Stimulated activated CD4-positive, alpha-beta T cell treated with anti-CD3 and anti-CD28 coated beads, Interleukin-1b, Interleukin-23, amount 100 ng/mL, for 1 hour (primary cell): ENCODE data around the gene NUP50.

ENCODE experiments used
- DNase-seq, 2 donors: peaks; one replicate each; pipeline ENCODE4 v3.0.0-alpha.2; 2020; ENCODE audit warnings: low read depth in 2 of 2

NUP50 gene, protein sequence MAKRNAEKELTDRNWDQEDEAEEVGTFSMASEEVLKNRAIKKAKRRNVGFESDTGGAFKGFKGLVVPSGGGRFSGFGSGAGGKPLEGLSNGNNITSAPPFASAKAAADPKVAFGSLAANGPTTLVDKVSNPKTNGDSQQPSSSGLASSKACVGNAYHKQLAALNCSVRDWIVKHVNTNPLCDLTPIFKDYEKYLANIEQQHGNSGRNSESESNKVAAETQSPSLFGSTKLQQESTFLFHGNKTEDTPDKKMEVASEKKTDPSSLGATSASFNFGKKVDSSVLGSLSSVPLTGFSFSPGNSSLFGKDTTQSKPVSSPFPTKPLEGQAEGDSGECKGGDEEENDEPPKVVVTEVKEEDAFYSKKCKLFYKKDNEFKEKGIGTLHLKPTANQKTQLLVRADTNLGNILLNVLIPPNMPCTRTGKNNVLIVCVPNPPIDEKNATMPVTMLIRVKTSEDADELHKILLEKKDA

DNA sequence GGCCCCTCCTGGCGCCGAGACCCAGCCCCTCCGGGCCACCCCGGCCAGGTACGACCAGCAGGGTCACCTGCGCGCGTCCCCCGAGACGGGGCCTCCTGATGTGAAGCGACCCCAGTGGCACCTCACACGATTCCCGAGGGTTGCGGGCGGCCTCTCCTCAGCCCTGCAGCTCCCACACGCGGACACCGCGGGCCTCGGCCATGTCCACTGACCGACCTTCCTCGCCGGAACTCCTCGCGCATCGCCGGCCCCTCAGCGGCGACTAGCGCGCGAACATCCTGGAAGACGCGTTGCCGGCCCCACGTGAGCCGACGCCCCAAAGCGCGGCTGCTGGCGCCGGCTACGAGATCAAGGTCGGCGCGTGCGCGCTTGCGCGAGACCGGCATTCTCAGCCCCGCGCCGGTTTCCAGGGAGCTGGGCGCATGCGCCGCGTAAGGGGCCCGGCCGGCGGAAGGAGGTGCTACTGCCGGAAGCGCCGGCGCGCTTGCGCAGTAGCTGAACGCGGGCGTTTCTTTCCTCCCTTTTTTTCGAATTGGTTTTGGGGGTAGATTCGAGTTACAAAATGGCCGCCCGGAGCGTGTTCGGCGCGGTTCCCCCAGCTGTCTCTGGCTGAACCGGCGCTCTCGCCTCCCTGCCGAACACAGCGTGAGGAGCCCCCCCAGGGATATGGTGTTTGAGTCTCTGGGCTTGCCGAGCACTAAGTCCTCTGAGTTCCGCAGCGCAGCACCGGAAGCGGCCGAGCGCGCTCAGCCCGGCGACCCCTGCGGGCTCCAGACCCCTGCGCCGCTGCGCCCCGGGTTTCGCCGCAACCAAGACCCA lies at the start of gene NUP50:
NUP50 (plus strand) TSS at position 475 of the 819 bp plus-strand sequence. CDS start 4,253 bp downstream, outside the sequence.
- DNase-seq = peak; percentile 89 to 94

DNA sequence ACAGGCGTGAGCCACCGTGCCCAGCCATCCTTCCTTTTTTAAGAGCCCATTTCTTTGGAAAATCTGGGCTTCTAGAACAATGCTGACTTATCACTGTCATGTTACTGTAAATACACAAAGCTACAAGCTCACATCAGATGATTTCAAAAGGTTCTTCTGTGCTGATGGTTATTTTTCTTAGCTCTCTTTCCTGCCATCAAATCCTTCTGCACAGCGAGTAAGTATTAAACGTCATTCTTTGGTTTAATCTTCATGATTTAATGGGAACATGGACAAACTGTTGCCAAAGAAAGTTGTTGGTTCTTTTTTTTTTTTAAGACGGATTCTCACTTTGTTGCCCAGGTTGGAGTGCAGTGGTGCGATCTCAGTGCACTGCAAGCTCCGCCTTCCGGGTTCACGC lies 43.3 kb upstream of the NUP50 start:
- no peak for DNase-seq

DNA sequence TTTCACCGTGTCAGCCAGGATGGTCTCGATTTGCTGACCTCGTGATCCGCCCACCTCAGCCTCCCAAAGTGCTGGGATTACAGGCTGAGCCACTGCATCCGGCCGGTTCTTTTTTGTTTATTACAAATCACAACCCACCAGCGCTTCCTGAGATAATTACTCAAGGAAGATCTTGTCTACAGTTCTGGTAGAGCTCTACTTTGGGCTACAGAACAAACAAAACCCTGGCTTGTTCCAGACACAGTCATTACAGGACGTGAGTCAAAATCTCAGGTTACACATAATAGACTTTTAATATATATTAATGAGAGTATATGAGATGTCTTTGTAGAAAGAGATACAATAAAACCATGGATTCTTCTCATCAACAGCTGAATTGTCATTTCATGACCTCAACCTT lies 42.8 kb upstream of the NUP50 start:
- DNase-seq = no peak

DNA sequence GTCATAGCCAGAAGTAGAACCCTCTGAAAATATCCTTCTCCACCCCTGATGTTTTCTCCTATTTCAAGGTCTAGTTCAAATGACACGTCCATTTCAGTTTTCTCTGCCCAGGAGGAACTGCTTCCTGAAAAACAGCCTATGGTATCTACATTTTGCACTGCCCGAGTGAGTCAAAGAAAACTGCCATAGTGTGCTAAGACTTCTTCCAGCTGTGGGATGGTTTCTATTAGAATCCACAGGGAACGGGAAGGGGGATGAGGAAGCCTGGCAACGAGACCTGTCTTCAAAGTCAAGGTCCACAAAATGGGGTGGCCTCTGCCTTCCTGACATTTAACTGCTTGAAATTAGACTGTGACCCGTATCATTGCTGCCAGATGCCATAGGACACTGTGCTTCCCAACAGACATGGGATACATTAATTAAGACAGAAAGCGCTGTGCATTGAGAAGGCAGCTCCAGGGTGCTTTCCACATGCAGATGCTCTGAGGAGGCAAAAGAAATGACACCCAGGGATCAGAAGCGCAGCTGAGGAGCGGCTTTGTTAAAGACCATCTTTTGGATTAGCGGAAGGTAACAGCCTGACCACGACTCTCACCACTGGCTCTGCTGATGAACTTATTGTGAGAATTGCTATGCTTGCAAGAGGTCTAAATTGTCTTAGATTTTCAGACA lies 39.4 kb upstream of the NUP50 start:
- DNase-seq = no peak

DNA sequence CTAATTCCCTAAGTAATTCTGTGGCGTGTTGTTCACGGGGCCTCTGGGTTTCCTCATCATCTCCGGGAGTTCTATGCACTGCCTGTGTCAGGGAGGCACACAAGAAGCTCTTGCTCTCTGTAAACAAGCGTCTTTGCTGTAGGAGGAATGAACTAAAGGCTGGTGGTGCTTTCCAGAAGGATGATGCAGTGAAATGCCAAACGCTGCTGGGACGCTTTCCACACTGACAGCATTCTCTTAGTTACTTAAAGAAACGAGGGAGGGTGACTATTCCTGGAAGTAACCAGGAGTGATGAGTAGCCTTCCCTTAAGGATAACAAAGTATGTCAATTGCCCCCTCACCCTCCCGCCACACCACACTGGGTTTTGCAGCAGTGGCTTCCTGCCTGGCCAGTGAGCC lies 38.5 kb upstream of the NUP50 start:
- DNase-seq = no peak

DNA sequence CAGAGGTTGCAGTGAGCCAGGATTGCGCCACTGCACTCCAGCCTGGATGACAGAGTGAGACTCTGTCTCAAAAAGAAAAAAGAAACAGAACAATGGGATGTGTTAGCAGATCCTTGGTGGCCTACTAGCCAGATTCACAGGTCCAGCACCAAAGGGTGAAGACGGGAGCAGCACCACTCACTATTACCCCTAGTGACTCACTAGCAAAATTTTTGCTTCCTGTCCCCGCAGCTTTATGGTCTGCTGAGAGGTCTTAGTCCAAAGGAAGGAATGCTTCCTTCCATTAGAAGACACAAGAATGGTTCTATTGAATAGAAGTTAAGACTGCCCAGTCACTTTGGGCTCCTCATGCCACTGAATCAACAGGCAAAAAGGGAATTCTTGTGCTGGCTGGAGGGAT lies 35.9 kb upstream of the NUP50 start:
- DNase-seq = no peak

DNA sequence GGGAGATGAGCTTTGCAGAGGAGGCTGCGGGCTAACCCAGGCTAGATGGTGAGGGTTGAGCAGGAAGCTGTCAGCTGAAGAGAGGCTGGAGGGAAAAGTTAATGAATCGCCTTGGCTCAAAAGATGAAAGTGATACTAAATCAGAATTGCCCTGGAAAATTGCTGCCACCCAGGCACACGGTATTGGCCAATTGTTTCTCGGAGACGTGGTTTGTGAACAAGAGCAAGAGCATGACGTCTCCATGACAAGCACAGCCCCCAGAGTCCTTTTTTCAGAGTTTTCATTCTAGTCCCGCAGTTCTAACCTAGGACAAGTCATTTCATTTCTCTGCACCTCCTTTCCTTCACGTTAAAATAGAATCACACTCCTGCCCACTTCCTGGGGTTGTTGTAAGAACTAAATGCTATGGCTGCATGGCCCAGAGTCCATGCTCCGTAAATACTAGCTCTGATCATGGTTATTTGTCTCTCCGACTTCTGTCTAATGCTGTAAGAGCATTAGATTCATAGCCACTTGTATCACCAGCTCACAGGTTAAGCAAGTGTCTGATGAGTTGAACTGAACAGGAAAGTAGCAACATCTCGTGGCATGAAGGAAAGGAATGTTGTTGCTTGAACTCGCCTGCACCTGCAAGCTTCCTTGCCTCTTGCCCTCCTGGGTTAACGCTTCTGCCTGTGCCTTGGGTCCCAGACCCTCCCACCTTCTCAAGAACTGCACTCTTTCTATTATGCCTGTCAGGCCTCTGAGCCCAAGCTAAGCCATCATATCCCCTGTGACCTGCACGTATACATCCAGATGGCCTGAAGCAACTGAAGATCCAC lies 33.8 kb upstream of the NUP50 start:
- DNase-seq = no peak

DNA sequence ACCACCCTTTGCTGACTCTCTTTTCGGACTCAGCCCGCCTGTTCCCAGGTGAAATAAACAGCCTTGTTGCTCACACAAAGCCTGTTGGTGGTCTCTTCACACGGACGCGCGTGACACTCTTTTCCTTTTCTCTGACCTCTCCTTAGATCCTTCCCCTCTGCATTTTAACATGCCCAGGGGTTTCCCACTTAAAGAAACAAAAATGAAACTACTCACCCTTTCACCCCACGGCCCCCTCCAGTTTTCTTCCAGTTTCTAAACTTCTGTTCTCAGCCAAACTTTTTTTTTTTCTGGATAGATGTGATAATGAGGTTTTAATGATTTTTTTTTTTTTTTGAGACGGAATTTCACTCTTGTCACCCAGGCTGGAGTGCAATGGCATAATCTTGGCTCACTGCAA lies 32.8 kb upstream of the NUP50 start:
- DNase-seq = no peak

DNA sequence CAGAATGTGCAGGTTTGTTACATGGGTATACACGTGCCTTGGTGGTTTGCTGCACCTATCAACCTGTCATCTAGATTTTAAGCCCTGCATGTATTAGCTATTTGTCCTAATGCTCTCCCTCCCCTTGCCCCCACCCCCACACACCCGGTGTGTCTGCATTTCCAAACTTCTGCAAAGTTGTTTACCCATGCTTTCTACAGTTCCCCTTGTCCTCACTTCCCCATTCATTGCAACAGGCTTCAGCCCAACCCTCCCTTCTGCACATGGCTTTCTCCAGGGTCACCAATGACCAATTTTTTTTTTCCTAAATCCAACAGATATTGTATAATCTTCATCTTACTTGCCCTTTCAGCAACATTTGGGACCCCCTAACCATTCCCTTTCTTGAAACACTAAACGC lies 32.0 kb upstream of the NUP50 start:
- no peak for DNase-seq

DNA sequence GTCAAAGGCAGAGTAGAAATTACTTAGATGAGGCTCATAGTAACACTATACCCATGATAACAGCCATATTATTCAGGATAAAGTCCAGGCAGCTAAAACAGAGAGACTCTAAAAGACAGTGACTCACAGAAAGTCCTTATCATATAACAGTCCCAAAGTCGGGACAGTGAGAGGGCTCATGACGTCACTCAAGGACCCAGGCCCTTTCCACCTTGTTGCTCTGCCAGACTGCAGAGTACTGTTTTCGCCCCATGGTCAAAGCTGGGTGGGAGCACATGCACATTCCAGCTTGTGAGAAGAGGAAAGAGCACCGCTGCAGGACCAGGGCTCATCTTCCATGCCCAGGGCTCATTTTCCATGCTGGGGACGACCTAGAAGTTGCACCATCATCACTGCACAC lies 29.4 kb upstream of the NUP50 start:
- DNase-seq = no peak

DNA sequence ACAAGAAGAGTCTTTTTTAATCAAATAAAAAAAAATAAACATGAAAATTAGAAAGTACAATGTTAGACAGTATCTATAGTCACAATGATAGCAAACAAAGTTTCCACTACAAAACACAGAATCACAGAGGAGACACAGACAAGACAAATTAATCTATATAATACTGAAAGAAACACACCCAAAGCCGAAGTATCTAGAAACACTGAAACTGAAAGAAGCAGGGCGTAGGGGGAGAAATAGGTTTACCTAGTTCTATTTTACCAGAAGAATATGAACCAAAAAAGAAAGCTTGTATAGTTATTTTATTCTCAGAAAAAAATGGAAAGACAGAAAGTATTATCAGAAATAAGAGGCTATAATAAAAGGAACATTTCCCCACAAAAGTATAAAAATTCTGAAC lies 27.1 kb upstream of the NUP50 start:
- no peak for DNase-seq

DNA sequence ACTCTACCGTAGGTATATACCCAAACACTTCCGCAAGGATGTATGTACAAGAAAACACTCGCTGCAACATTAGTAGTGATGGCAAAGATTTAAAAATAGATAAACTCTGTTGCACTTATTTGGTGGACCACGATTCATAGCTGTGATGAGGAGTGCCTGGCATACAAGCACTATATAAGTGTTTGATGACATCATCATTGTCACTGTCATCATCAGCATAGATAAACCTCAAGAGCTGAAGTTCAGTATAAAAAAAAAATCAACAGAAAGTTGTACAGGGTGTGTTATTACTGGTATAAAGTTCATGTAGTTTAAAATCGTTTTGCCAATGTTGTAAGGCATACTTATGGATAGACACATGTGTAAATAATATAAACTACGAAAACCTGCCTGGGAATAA lies 24.0 kb upstream of the NUP50 start:
- no peak for DNase-seq

DNA sequence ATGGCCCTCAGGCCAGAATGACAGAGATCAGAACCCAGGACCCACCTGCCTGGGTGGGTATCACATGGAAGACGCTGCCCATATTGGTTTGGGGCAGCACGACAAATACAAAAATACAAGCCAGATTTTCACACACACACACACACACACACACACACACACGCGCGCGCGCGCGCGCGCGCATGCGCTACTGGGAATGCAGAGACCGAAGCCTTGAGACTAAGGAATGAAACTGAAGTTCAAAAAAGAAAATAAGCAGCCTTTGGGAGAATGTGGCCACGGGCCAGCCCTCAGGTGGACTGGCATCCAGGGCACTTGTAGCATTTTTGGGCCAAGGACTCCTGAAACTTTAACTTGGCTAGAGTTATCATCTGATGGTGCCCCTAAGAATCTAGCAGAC lies 21.3 kb upstream of the NUP50 start:
- no peak for DNase-seq

DNA sequence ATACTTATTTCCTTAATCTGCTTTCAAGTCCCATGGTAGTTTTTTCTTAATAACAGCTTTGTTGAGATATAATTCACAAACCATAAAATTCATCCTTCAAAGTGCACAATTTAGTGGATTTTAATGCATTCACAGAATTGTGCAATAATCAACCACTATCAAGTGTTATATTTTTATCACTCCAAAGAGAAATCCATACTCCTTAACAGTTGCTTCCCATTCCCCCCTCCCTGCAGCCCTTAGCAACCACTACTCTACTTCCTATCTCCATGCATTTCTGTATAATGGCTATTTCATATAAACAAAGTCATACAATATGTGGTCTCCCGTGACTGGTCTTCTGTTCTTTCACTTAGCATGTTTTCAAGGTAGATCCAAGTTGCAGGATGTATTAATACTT lies 18.8 kb upstream of the NUP50 start:
- DNase-seq = no peak

DNA sequence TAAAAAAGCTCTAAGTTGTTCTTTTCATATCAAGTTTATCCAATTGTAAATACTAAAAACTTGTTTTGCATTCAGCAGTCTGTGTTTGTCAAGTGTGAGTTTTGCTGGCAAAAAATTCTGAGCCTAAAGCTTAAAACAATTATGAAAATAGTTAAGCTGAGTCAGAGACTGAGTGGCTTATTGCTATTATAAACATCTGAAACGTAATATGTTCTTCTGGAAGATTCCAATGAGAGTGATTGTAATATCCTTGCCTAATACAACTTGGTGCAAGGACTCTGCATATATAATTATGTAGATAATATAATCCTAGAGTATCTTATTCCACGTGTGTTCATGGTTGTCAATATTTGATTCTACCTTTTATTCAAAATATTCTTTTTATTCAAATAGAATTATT lies 14.1 kb upstream of the NUP50 start:
- DNase-seq = no peak

DNA sequence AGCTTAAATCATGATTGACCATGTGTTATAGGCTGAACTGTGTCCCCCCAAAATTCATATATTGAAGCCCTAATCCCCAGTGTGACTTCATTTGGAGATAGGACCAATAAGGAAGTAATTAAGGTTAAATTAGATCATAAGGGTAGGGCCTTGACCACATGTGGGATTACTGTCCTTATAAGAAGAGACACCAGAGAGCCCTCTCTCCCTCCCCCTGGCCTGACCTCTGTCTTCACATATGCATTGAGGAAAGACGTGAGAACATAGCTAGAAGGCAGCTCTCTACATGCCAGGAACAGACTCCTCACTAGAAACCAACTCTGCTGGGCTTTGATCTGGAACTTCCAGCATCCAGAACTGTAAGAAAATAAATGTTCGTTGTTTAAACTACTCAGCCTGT lies 13.6 kb upstream of the NUP50 start:
- DNase-seq = no peak

DNA sequence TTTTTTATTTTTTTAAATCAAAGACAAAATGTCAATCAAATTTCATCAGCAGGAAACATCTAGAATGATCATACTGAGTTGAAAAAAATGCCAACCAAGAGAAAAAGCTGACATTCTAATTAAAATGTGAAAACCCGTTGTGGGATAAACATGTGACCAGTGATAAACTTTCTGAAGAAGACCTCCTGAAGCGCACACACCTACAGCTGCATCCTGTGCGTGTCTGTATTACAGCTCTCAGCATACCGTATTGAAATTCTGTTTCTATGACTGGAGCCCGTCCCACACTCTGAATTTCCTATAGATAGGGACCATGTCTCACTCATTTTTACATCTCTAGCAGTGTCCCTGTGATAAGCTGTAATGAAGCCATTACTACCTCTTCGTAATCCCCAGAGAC lies 12.2 kb upstream of the NUP50 start:
- DNase-seq = no peak

DNA sequence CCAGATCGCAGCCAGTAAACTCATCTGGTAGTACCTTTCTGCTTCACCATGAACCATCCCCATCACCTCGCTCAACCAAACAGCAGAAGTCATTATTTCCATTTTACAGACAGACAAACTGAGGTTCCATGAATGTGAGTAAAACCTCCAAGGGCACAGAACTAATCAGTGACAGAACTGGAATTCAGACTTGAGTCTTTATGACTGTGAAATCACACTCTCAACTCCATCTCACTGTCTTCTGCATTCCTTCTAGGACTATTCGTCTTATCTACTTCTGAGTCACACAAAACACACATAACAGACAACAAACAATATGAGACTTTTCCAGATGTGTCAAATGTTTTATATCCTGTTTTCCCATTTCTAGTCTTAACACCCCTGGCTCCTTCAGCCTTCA lies 9.3 kb upstream of the NUP50 start:
- DNase-seq = no peak

DNA sequence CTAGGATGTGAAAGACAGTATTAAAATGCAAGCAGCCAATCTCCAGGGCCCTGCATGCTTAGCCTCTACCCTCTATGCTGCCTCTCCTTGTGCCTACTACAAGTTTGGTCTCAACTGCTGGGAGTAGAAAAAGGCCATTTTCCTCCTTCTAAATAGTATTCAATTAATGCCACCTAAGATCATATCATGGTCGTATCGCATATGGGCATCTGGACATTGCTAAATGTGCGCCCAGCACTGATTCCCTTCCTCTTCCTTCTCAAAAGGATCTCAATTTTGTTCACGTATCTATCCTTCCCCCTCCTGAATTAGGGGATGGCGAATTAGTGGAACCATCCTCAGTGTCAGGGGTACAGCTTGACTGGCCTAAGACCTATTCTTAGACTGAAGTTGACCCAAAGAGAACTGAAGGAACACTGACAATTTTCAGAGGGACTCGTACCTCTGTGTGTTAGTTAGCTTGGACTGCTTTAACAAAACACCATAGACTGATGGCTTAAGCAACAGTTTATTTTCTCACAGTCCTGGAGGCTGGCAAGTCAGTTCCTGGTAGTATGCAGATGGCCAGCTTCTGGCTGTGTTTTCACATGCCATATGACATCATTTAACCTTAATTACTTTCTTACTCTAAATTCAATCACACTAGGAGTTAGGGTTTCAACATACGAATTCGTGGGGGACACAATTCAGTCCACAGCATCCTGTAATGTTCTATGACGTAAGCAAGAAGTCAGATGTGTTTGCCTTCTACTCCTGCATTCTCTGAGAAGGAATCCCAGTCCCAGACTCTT lies 8.5 kb upstream of the NUP50 start:
- no peak for DNase-seq

DNA sequence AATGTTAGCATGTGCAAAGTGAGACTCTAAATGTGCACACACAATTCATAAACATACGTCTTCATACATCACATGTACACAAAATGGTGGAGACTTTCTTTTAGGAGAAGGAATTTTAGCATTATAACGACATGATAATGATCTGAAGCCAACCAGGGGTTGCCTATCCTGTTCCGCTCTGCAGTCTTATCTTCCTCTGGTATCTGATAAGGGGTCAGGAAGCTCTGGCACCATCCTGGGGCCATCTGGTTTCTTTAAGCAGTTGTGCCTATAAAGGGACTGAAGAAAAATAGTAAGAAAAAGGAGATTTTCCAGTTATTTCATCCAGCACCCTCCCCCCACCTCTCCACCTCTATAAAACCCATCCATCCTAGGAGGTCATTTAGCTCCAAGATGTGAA lies 5.8 kb upstream of the NUP50 start:
- DNase-seq = no peak
